GM19328 (cell line): ENCODE data around the gene INAVA.
"Not testable (repeated sequence)": the region's sequence is repeated elsewhere in the genome, so short reads cannot be mapped to it uniquely, and the experiment has no call there.

Source experiments
- ATAC-seq: cut with Tn5 transposase; IDR thresholded peaks from one replicate; pipeline ENCODE4 v1.9.1; 2021; ENCODE audit warnings: mild to moderate bottlenecking, moderate library complexity; ENCODE audit not compliant: unreplicated experiment

INAVA gene

GRCh38 chr1:200917291-200917817, 22.7 kb downstream of the INAVA start:
- ATAC-seq, result no peak

GRCh38 chr1:200918006-200918405, 23.3 kb downstream of the INAVA start:
- no peak for ATAC-seq

- no peak for ATAC-seq
These were observed 24.7 kb downstream of the INAVA start for GRCh38 chr1:200919386-200919785.

- no peak for ATAC-seq
These were observed 26.9 kb downstream of the INAVA start for GRCh38 chr1:200921571-200922110.

- ATAC-seq, result no peak
These were observed 27.7 kb downstream of the INAVA start for GRCh38 chr1:200922406-200922805.

GRCh38 chr1:200923601-200924000, 28.9 kb downstream of the INAVA start:
- ATAC-seq, result no peak

GRCh38 chr1:200925831-200926230, 31.1 kb downstream of the INAVA start:
- no peak for ATAC-seq

- ATAC-seq, result no peak
These were observed 35.0 kb downstream of the INAVA start for GRCh38 chr1:200929530-200930278.

GRCh38 chr1:200930285-200930684, 35.6 kb downstream of the INAVA start:
- ATAC-seq, result not testable (repeated sequence)

GRCh38 chr1:200931776-200932175, 37.1 kb downstream of the INAVA start:
- no peak for ATAC-seq

GRCh38 chr1:200934676-200935245, 40.1 kb downstream of the INAVA start:
- ATAC-seq, result no peak

- not testable (repeated sequence) for ATAC-seq
These were observed 40.7 kb downstream of the INAVA start for GRCh38 chr1:200935286-200935962.

- ATAC-seq, result no peak
These were observed 44.3 kb downstream of the INAVA start for GRCh38 chr1:200938955-200939354.

GRCh38 chr1:200945111-200945510, 50.4 kb downstream of the INAVA start:
- no peak for ATAC-seq

- ATAC-seq, result no peak
These were observed 52.4 kb downstream of the INAVA start for GRCh38 chr1:200947059-200947566.

GRCh38 chr1:200949626-200950025, 54.9 kb downstream of the INAVA start:
- ATAC-seq, result no peak

- ATAC-seq, result no peak
These were observed 56.3 kb downstream of the INAVA start for GRCh38 chr1:200951016-200951415.

- ATAC-seq, result no peak
These were observed 59.7 kb downstream of the INAVA start for GRCh38 chr1:200954434-200954833.

- no peak for ATAC-seq
These were observed 63.9 kb downstream of the INAVA start for GRCh38 chr1:200958597-200958996.

GRCh38 chr1:200959411-200959921, 64.8 kb downstream of the INAVA start:
- no peak for ATAC-seq
